Activated T-helper 1 cell treated with anti-CD3 and anti-CD28 coated beads, Interleukin-2, amount 50 U/mL, for 16 hours (primary cell): Measurements from ENCODE around the gene CIT.
"Not testable (repeated sequence)": the region's sequence is repeated elsewhere in the genome, so short reads cannot be mapped to it uniquely, and the experiment has no call there.

Experiments
- DNase-seq, 2 donors: peaks; one replicate each; pipeline ENCODE4 v3.0.0-alpha.2; 2020; ENCODE audit warnings: low read depth in 1 of 2, low spot score in 1 of 2

Gene CIT, protein sequence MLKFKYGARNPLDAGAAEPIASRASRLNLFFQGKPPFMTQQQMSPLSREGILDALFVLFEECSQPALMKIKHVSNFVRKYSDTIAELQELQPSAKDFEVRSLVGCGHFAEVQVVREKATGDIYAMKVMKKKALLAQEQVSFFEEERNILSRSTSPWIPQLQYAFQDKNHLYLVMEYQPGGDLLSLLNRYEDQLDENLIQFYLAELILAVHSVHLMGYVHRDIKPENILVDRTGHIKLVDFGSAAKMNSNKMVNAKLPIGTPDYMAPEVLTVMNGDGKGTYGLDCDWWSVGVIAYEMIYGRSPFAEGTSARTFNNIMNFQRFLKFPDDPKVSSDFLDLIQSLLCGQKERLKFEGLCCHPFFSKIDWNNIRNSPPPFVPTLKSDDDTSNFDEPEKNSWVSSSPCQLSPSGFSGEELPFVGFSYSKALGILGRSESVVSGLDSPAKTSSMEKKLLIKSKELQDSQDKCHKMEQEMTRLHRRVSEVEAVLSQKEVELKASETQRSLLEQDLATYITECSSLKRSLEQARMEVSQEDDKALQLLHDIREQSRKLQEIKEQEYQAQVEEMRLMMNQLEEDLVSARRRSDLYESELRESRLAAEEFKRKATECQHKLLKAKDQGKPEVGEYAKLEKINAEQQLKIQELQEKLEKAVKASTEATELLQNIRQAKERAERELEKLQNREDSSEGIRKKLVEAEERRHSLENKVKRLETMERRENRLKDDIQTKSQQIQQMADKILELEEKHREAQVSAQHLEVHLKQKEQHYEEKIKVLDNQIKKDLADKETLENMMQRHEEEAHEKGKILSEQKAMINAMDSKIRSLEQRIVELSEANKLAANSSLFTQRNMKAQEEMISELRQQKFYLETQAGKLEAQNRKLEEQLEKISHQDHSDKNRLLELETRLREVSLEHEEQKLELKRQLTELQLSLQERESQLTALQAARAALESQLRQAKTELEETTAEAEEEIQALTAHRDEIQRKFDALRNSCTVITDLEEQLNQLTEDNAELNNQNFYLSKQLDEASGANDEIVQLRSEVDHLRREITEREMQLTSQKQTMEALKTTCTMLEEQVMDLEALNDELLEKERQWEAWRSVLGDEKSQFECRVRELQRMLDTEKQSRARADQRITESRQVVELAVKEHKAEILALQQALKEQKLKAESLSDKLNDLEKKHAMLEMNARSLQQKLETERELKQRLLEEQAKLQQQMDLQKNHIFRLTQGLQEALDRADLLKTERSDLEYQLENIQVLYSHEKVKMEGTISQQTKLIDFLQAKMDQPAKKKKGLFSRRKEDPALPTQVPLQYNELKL (N-terminal part only)

DNA sequence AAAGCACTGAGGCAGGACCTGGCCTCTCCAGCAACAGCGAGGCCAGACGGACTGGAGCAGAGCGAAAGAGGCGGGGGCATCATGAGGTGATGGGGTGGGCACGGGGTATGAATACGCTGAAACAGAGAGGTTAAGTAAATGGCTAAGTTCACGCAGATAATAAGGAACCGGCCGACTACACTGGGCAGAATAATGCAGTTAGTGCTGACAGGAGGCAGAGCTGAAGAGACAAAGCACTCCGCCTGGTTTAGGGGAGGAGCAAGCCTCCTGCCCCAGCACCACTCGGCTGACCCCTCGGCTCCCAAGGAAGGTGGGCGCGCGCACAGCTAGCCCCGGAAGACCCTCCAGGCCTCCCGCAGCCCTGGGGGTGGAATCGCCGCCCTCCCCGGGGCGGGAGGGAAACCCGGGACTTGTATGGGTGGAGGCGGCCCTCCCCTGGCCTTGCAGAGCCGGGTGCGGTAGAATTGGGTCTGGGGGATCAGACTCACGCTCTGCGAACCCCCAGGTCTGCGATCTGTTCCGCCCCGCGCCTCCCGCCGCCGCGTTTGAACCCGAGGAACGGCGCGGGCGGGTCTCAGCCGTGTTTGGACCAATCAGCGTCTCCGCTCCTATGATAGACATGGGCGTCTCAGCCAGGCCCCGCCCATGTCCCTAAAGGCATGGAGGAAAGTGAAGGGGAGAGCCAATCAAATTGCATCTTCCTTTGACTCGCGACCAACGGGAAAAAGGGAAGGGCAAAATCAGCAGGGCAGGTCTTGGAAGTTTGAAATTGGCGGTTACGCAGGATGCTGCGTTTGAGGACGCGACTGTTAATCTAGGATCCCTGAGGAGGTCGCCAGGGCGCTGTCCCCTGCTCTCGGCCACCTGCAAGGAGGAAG is at the start of gene CIT:
TSS of gene CIT (minus strand) at position 560 of the 878 bp plus-strand sequence. CDS start 1,152 bp downstream, outside the sequence.
- peak; percentile 64 to 71 for DNase-seq

DNA sequence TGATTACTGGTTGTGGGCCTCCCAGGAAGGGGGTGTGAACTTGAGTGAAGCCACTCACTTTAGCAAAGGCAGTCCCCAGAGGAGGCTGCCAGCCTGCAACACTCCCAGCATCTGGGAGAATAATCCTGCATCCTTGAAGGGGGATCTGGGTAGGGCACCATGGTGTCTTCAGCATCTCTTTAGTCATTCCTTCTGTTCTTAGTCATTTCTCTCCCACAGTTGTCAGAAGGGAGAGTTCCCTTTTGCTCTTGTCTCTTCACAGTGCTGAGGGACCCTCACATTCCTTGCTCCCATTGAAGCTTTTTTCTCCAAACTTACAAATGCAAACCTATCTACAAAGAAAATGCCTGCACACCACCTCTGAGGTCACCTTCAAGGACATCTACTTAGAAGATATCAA is 48.1 kb upstream of the CIT start:
- no peak for DNase-seq

DNA sequence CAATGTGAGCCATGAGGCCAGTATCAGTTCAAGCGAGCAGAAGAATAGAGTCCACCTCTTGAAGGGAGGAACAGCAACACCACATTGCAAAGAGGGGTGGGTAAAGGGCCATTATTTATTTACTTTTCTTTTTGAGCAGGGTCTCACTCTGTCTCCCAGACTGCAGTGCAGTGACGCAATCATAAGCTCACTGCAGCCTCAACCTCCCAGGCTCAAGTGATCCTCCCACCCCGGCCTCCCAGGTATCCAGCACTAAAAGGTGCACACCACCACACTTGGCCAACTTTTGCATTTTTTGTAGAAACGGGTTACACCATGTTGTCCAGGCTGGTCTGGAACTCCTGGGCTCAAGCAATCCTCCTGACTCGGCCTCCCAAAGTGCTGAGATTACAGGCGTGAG is 42.9 kb upstream of the CIT start:
- DNase-seq: no peak

DNA sequence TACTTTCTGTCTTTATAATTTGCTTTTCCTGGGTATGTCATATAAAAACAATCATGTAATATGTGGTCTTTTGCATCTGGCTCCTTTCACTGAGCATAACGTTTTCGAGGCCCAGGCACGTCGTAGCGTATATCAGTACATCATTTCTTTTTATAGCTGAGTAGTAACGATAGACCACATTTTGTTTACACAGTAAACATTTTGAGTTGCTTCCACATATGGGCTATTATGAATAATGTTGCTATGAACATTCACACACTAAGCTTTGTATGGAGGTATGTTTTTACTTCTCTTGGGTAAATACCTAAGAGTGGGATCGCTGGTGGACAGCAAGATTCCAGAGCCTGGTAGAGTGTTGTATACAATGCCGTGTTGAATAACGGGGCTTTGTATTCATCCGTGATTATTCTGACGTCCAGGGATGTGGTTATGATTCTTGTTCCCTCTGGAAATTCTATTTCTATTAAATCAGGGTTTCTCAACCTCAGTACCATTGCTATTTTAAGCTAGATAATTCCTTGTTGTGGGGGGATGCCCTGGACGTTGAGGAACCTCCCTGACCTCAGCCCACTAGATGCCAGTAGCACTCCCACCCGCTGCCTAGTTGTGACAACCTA is 38.9 kb upstream of the CIT start:
- DNase-seq: no peak

DNA sequence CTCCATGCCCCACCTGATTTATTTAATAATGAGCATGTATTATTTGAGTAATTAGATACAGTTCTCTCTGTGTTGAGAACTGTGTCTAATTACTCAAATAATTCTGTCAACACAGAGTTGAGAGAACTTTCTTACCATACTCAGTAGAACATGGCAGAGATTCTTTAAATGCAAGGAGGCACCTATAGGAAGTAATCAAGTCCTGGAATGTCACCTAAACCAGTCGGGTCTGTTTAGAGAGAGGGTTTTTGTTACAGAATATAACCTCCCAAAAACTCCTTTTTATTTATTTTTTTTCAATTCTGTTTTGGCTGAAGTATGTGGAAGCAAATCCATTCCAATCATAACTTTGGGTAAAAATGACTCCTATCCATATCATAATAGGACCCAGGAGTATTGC is 37.5 kb upstream of the CIT start:
- no peak for DNase-seq

DNA sequence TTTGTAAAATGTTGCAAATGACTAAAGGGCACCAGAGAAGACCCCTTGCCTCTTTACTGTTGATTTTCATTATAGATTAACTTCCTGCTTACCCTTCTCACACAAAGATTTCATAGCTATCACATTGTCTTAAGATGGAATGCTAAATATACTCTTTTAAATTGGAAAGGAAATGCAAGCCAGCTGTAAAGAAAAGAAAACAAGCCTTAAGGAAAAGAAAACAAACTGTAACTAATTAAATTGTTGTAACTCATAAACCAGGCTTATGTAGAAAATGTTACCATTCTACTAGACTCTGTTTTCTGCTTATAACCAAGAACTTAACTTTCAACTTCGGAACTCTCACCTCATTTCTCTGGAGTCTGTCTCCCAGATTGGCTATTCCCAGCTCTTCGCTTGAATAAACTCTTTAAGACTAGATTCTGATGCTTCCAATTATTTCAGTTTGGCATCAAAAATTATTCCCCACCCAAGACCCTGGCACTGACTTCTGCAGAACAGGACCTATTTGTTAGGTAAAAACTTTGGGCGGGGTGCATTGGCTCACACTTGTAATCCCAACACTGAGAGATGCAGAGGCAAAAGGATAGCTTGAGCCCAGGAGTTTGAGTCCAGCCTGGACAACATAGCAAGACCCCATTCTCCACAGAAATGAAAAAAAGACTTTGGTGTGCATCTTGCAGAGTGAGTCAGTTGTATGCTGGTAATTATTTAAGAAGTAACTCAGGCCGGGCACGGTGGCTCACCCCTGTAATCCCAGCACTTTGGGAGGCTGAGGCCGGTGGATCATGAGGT is 36.6 kb upstream of the CIT start:
- DNase-seq: no peak

DNA sequence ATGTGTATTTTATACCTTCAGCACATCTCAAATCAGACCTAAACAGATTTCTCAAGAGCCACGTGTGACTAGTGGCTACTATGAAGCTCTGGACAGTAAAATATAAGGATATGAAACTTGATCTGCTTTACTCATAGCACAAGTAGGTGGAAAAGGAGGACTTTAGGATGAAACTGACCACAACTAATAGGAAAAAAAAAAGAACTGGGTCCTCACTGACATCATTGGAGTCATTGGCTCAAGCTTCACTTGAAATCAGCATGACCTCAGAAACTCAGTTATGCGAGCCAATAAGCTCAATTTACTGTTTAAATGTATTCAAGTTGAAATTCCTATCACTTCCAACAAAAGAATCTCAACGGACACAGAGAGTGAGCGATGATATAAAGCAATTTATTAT is 34.1 kb upstream of the CIT start:
- no peak for DNase-seq

DNA sequence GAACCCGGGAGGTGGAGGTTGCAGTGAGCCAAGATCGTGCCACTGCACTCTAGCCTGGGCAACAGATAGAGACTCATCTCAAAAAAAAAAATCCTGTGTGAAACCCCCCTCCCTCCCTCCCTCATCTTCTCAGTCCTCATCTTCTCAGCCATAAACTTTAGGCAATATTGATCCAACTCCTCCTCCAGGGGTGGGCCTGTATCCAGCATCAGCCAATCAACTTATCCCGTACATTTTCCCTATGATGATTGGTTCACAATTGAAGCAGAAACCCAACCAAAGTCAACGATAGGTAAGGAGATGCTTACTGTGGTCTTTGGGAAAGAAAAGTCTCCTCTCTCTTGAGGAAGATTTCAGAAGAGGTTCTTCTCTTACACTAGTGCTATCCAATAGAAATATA is 33.5 kb upstream of the CIT start:
- no peak for DNase-seq

DNA sequence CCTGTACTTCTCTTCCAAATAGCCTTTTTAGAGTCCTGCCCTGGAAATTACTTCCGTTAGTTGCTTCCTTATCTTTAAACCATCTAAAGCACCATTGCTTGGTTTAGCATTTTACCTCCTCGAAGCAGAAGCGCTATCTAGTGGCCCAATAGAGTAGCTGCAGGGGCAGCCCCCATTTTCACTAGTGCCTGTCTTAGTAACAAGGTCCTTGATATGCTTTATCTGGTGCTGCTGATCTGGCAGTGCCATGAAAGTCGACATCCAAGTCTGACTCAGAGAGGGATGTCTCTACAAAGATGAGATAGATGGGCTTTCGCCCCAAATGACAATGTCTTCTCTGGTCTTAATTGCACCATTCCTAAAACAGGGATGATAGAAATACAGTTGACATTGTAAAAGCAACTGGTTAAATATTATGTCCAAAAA is 25.0 kb upstream of the CIT start:
- peak; percentile 37 to 41 for DNase-seq

DNA sequence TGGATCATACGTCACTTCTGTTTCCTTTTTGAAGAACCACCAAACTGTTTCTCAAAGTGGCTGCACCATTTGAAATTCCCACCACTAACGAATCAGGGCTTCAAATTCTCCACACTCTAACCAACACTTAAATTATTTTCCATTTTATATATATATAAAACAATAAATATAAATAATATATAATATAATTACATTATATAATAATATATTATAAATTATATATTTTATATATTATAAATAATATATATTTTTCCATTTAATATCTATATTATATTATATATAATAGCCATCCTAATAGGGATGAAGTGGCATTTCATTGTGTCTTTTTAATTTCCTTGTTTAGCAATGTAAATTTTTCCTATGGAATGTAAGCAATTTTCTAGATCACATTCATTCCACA is 24.6 kb upstream of the CIT start:
- no peak for DNase-seq

DNA sequence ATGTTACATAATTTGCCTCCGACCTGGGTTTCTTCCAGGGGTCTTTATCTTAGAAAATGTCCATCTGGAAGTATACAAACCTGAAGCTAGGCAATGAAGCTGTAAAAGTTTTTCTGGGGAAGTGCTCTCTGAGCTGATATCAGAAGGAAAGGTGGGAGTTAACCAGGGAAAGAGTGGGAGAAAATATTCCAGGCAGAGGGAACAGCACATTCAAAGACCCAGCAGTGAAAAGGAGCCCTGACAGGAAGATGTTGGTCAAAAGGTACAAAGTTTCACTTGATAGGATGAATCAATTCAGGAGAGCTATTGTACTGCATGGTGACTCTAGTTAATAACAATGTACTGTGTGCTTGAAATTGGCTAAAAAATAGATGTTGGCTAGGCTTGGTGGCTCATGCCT is 17.8 kb upstream of the CIT start:
- DNase-seq: no peak

DNA sequence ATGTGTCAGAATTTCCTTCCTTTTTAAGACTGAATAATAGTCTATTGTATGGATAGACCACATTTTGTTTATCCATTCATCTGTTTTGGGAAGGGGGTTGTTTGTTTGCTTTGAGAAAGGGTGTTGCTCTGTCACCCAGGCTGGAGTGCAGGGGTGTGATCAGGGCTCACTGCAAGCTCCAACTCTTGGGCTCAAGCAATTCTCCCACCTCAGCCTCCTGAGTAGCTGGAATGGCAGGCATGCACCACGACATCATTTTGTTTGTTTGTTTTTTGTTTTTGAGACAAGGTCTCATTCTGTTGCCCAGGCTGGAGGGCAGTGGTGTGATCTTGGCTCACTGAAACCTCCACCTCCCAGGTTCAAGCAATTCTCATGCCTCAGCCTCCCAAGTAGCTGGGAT is 15.5 kb upstream of the CIT start:
- not testable (repeated sequence) for DNase-seq

DNA sequence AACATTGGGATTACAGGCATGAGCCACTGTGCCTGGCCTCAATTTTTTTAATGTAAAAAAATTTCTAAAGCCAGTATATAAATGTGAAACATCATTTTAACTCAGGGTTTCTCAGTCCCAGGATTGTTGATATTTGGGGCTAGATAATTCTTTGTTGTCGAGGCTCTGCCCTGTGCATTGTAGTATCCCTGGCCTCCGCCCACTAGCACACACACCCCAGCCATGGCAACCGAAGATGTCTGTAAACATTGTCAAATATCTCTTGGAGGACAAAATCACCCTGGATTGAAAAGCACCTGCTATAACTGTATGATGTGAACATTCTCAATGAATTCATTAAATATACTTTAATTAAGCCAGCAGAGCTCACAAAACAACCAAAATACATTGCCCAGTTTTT is 8.4 kb upstream of the CIT start:
- no peak for DNase-seq

DNA sequence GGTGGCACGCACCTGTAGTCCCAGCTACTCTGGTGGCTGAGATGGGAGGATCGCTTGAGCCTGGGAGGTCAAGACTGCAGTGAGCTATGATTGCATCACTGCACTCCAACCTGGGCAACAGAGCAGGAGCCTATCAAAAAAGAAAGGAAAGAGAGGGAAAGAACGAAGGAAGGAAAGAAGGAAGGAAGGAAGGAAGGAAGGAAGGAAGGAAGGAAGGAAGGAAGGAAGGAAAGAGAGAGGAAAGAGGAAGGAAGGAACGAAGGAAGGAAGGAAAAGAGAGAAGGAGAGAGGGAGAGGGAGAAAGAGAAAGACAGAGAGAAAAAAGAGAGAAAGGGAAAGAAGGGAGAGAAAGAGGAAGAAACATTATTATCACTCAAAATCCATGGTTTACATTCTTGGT is 6.7 kb upstream of the CIT start:
- DNase-seq: not testable (repeated sequence)

DNA sequence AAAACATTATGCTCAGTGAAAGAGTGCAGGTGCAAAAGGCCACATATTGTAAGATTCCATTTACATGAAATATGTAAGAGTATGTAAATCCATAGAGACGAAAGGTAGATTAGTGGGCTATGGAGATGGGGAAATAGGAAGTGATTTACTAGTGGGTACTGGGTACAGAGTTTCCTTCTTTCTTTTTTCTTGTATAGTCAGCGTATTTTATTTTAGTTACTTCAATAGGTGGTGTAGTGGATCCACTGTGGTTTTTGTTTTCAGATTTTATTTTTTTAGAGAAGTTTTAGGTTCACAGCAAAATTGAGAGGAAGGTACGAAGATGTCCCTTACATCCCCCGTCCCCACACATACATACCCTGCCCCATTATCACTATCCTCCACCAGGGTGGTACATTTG is 6.1 kb upstream of the CIT start:
- DNase-seq: no peak

DNA sequence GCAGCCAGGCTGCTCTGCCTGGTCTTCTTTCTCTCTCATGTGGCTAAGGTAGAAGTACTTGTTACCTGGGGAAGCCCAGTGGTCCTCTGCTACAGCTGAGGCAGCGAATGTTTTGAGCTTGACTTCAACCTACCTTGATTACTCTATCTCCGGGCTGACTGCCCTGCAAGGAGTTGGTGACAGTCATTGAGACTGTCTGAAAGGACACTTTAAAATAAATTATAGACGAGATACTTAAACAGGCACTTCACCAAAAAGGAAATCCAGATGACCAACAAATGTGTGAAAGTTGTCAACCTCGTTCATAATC is 474 bp upstream of the CIT start:
- no peak for DNase-seq

DNA sequence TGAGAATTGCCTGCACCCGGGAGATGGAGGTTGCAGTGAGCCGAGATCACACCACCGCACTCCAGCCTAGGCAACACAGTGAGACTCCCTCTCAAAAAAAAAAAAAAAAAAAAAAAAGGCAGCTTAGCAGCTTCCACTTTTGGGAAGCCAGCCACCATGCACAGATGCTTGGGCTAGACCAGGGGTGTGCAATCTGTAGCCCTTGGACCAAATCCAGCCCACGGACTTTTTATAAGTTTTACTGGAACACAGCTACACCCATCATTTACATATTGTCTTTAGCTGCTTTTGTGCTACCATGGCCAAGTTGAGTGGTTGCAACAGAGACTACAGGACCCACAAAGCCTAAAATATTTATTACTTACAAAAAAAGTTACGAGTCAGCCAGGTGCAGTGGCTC is 6.7 kb downstream of the CIT start:
- no peak for DNase-seq

DNA sequence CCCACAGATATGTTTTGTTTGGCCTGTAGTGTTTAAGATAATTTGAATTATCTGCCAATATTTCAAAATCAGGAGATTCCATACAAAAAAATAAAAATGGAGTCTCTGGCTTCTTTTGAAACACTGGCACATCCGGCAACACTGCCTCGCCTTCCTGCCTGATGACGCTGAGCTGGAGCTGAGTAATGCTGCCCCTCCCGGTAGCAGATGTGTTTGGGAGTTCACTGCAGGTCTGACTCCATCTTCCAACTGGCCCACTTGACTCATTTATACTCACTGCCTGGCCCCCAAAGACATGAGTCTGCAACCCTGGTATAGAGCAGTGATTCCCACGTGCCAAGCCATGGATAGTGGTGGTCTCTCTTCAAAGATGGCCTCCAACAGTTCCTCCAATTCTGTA is 7.4 kb downstream of the CIT start:
- no peak for DNase-seq

DNA sequence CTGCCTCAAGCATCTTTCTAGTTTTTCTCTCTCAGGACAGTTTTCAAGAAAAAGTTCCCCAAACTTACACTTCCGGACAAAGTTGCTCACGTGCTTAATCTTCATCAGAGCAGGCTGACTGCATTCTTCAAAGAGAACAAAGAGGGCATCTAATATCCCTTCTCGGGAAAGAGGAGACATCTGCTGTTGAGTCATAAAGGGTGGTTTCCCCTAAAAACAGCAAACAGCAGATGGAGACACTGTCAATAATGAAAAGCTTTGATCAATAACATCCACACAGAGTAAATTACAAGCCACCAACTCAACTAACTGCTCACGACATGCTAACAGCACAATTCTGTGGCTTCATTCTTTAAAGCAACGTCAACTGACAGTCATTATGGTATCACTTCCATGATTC is 8.1 kb downstream of the CIT start:
- no peak for DNase-seq
